Spleen (tissue), 7 donors: ENCODE measurements around the gene FAM50A.

Source experiments
- POLR2A ChIP-seq, 3 donors: fragments of 450-650 bp; IDR thresholded peaks; one replicate each; pipeline ENCODE4 v1.5.1; 2017; ENCODE audit warnings: antibody characterized with exemption in 3 of 3, mild to moderate bottlenecking in 1 of 3
- POLR2AphosphoS5 ChIP-seq, 3 donors: sonication (generic); formaldehyde crosslinking; IDR thresholded peaks; one replicate each; pipeline ENCODE4 v1.5.1; 2017; ENCODE audit warnings: antibody characterized with exemption in 3 of 3
- TF ChIP-seq, protein P1 (sequence below), 11 experiments: fragments of 200-600 bp in 7 of 11; fragments of 450-650 bp in 4 of 11; sonication (generic) in 4 of 11; IDR thresholded peaks in 8 of 11; conservative IDR thresholded peaks in 3 of 11; 1 replicate in 7 of 11; 2 replicates in 4 of 11; pipeline versions ENCODE4 v1.4.0 to v1.8.0; 2016 to 2021; ENCODE audit warnings: antibody characterized with exemption in 11 of 11, inconsistent platforms in 4 of 11, mild to moderate bottlenecking in 1 of 11
- donor health status: DM: no; HTN: no; CAD: no; lungs with moderate emphysema.
- donor health status: DM: no; HTN: no; CAD: no.
- donor health status: DM: no; HTN: no; CAD: no.

GRCh38 chrX:154482786-154483185 is 38.8 kb downstream of the FAM50A start:
- TF ChIP-seq POLR2AphosphoS5 (IDR thresholded peaks at IDR 0.05), result no peak
- TF ChIP-seq, protein P1, sequence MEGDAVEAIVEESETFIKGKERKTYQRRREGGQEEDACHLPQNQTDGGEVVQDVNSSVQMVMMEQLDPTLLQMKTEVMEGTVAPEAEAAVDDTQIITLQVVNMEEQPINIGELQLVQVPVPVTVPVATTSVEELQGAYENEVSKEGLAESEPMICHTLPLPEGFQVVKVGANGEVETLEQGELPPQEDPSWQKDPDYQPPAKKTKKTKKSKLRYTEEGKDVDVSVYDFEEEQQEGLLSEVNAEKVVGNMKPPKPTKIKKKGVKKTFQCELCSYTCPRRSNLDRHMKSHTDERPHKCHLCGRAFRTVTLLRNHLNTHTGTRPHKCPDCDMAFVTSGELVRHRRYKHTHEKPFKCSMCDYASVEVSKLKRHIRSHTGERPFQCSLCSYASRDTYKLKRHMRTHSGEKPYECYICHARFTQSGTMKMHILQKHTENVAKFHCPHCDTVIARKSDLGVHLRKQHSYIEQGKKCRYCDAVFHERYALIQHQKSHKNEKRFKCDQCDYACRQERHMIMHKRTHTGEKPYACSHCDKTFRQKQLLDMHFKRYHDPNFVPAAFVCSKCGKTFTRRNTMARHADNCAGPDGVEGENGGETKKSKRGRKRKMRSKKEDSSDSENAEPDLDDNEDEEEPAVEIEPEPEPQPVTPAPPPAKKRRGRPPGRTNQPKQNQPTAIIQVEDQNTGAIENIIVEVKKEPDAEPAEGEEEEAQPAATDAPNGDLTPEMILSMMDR (IDR thresholded peaks at IDR 0.05 in 8 of 11, conservative IDR thresholded peaks at IDR 0.05 in 3 of 11), result no peak
- TF ChIP-seq POLR2A (IDR thresholded peaks at IDR 0.05), result no peak
